ENCODE data around the gene TMEM181.
A peak's percentile ranks its signal among the peaks of the same experiment; 100 is the strongest.
"Not testable (repeated sequence)": the region's sequence is repeated elsewhere in the genome, so short reads cannot be mapped to it uniquely, and the experiment has no call there.

Gene TMEM181

GRCh38 chr6:158536891-158537798 is 22.7 kb upstream of the TMEM181 start:
- DNase-seq (ENCODE audit: low spot score): peak; percentile 79

- no peak for DNase-seq (ENCODE audit: low spot score)
These were observed 21.1 kb upstream of the TMEM181 start for GRCh38 chr6:158538741-158539140.

- DNase-seq (ENCODE audit: low spot score): no peak
These were observed 20.5 kb upstream of the TMEM181 start for GRCh38 chr6:158539413-158539812.

GRCh38 chr6:158539881-158540280 is 20.0 kb upstream of the TMEM181 start:
- DNase-seq (ENCODE audit: low spot score): no peak

- peak; percentile 34 for DNase-seq (ENCODE audit: low spot score)
These were observed 16.2 kb upstream of the TMEM181 start for GRCh38 chr6:158543606-158544185.

- no peak for DNase-seq (ENCODE audit: low spot score)
These were observed 15.5 kb upstream of the TMEM181 start for GRCh38 chr6:158544428-158544827.

GRCh38 chr6:158545043-158545966 is 14.6 kb upstream of the TMEM181 start:
- no peak for DNase-seq (ENCODE audit: low spot score)

GRCh38 chr6:158548418-158549161 is 11.3 kb upstream of the TMEM181 start:
- no peak for DNase-seq (ENCODE audit: low spot score)

- no peak for DNase-seq (ENCODE audit: low spot score)
These were observed 7.7 kb upstream of the TMEM181 start for GRCh38 chr6:158552055-158552795.

- no peak for DNase-seq (ENCODE audit: low spot score)
These were observed 7.1 kb upstream of the TMEM181 start for GRCh38 chr6:158552796-158553138.

GRCh38 chr6:158554611-158555361 is 5.1 kb upstream of the TMEM181 start:
- no peak for DNase-seq (ENCODE audit: low spot score)

- no peak for DNase-seq (ENCODE audit: low spot score)
These were observed 3.8 kb upstream of the TMEM181 start for GRCh38 chr6:158556113-158556512.

- DNase-seq (ENCODE audit: low spot score): not testable (repeated sequence)
These were observed 2.8 kb upstream of the TMEM181 start for GRCh38 chr6:158557110-158557509.

- no peak for DNase-seq (ENCODE audit: low spot score)
These were observed 2.0 kb upstream of the TMEM181 start for GRCh38 chr6:158557927-158558326.

- DNase-seq (ENCODE audit: low spot score): no peak
These were observed 1.2 kb upstream of the TMEM181 start for GRCh38 chr6:158558415-158559306.

GRCh38 chr6:158559338-158559894 is 475 bp upstream of the TMEM181 start:
- no peak for DNase-seq (ENCODE audit: low spot score)

- no peak for DNase-seq (ENCODE audit: low spot score)
These were observed 987 bp downstream of the TMEM181 start for GRCh38 chr6:158560836-158561320.

GRCh38 chr6:158561321-158561884 is 1.5 kb downstream of the TMEM181 start:
- DNase-seq (ENCODE audit: low spot score): no peak
